SU-DHL-6 (cell line): ENCODE measurements around the gene HOXA6.

Experiments used
- CTCF ChIP-seq: fragments of 200-600 bp; sonication (generic); IDR thresholded peaks from one replicate; pipeline ENCODE4 v1.5.1; 2017; ENCODE audit warnings: antibody characterized with exemption, mild to moderate bottlenecking, low read length, moderate library complexity; ENCODE audit not compliant: insufficient read depth, poor library complexity, severe bottlenecking
- EZH2phosphoT487 ChIP-seq: fragments of 200-600 bp; sonication (generic), shearing (Covaris generic); conservative IDR thresholded peaks from 2 replicates; pipeline ENCODE4 v1.6.1; 2018; ENCODE audit warnings: mild to moderate bottlenecking, antibody characterized with exemption, low read length, moderate library complexity, mixed read lengths

GRCh38 chr7:27116962-27117886 is 30.4 kb downstream of the HOXA6 start:
- TF ChIP-seq CTCF (no peak), EZH2phosphoT487 (no peak)
